WERI-Rb-1 (cell line): ENCODE data around the gene ZBTB3.

Experiments used
- DNase-seq: peaks from one replicate; pipeline ENCODE4 v3.0.0-alpha.2; 2020
- H3K27ac ChIP-seq: fragments of 250-450 bp; sonication (Bioruptor Pico); 2 replicates; pipeline ENCODE4 v1.5.1; 2020; ENCODE audit warnings: mild to moderate bottlenecking, moderate library complexity
- H3K27me3 ChIP-seq: fragments of 250-450 bp; sonication (Bioruptor Pico); 2 replicates; pipeline ENCODE4 v1.5.1; 2021; ENCODE audit warnings: mild to moderate bottlenecking, low read depth, moderate library complexity; ENCODE audit not compliant: insufficient read depth, severe bottlenecking
- H3K36me3 ChIP-seq: fragments of 250-450 bp; sonication (Bioruptor Pico); 2 replicates; pipeline ENCODE4 v1.5.1; 2020; ENCODE audit warnings: mild to moderate bottlenecking, moderate library complexity
- H3K4me3 ChIP-seq: 2 replicates; pipeline ENCODE4 v1.5.1; 2011; ENCODE audit warnings: low read depth, mild to moderate bottlenecking, control low read depth, low read length
- H3K9me3 ChIP-seq: fragments of 250-450 bp; sonication (Bioruptor Pico); 2 replicates; pipeline ENCODE4 v1.5.1; 2021; ENCODE audit warnings: mild to moderate bottlenecking, moderate library complexity; ENCODE audit not compliant: severe bottlenecking
- CTCF ChIP-seq: IDR thresholded peaks from 2 replicates; pipeline ENCODE4 v1.5.1; 2011; ENCODE audit warnings: low read depth, mild to moderate bottlenecking, control low read depth, inconsistent platforms, low read length

Gene ZBTB3

GRCh38 chr11:62753736-62754603 lies at the start of gene ZBTB3:
Gene ZBTB3, minus strand, starts transcription at chr11:62754160. Its CDS starts 496 bp downstream, at chr11:62753664.
- peak within 1 kb of the TSS; percentile 84 for H3K27ac ChIP-seq
- no peaks in the 10 kb centered on the region for H3K9me3 ChIP-seq
- H3K36me3 ChIP-seq = peaks cover 20% of the 10 kb centered on the region
- peak; percentile 98 for DNase-seq
- no peak for TF ChIP-seq CTCF
- H3K27me3 ChIP-seq = no peaks in the 10 kb centered on the region
- H3K4me3 ChIP-seq = peak within 1 kb of the TSS; percentile 77

- Histone ChIP-seq H3K27me3 (no peaks in the 10 kb centered on the region), H3K27ac (no peak overlapping the region), H3K36me3 (peaks cover 75% of the 10 kb centered on the region), H3K4me3 (no peak overlapping the region), H3K9me3 (no peaks in the 10 kb centered on the region)
- no peak for TF ChIP-seq CTCF
- DNase-seq = no peak
Measured at GRCh38 chr11:62801071-62801470, 47.1 kb upstream of the ZBTB3 start.

- no peak for TF ChIP-seq CTCF
- DNase-seq = no peak
- H3K9me3 ChIP-seq = no peaks in the 10 kb centered on the region
- H3K27ac ChIP-seq = no peak overlapping the region
- peaks cover 91% of the 10 kb centered on the region for H3K36me3 ChIP-seq
- H3K27me3 ChIP-seq = no peaks in the 10 kb centered on the region
- no peak overlapping the region for H3K4me3 ChIP-seq
Measured at GRCh38 chr11:62799486-62799885, 45.5 kb upstream of the ZBTB3 start.

GRCh38 chr11:62796281-62796680 lies 42.3 kb upstream of the ZBTB3 start:
- Histone ChIP-seq H3K27me3 (no peaks in the 10 kb centered on the region), H3K9me3 (no peaks in the 10 kb centered on the region), H3K36me3 (peaks cover 98% of the 10 kb centered on the region), H3K27ac (no peak overlapping the region), H3K4me3 (no peak overlapping the region)
- DNase-seq = no peak
- no peak for TF ChIP-seq CTCF

GRCh38 chr11:62794201-62794775 lies 40.3 kb upstream of the ZBTB3 start:
- Histone ChIP-seq H3K27me3 (no peaks in the 10 kb centered on the region), H3K36me3 (peaks cover 94% of the 10 kb centered on the region), H3K4me3 (no peak overlapping the region), H3K9me3 (no peaks in the 10 kb centered on the region), H3K27ac (no peak overlapping the region)
- no peak for TF ChIP-seq CTCF
- DNase-seq = no peak

- Histone ChIP-seq H3K27ac (peak overlapping the region; percentile 84), H3K36me3 (peaks cover 85% of the 10 kb centered on the region), H3K4me3 (no peak overlapping the region), H3K27me3 (no peaks in the 10 kb centered on the region), H3K9me3 (no peaks in the 10 kb centered on the region)
- peak; percentile 73 for DNase-seq
- no peak for TF ChIP-seq CTCF
Measured at GRCh38 chr11:62792202-62792575, 38.2 kb upstream of the ZBTB3 start.
